ENCODE measurements around the gene TM4SF18.
"Not testable (repeated sequence)": the region's sequence is repeated elsewhere in the genome, so short reads cannot be mapped to it uniquely, and the experiment has no call there.

TM4SF18 gene

GRCh38 chr3:149333176-149333859 is at the start of gene TM4SF18:
Gene TM4SF18 (minus strand): TSS chr3:149333636. CDS start chr3:149333382, 254 bp downstream.
- no peak for DNase-seq

- no peak for DNase-seq
These were observed 49.1 kb upstream of the TM4SF18 start for GRCh38 chr3:149382518-149382917.

GRCh38 chr3:149382101-149382467 is 48.6 kb upstream of the TM4SF18 start:
- no peak for DNase-seq

- DNase-seq, result no peak
These were observed 48.0 kb upstream of the TM4SF18 start for GRCh38 chr3:149381173-149382100.

GRCh38 chr3:149380220-149380619 is 46.8 kb upstream of the TM4SF18 start:
- DNase-seq, result not testable (repeated sequence)

- DNase-seq, result no peak
These were observed 45.3 kb upstream of the TM4SF18 start for GRCh38 chr3:149378478-149379309.

GRCh38 chr3:149377408-149378364 is 44.2 kb upstream of the TM4SF18 start, which contains the start of gene TM4SF1:
Gene TM4SF1 (minus strand): TSS chr3:149377649. CDS start chr3:149377547, 102 bp downstream.
- no peak for DNase-seq

- no peak for DNase-seq
These were observed 43.4 kb upstream of the TM4SF18 start for GRCh38 chr3:149376718-149377407.

- no peak for DNase-seq
These were observed 42.2 kb upstream of the TM4SF18 start for GRCh38 chr3:149375501-149376196.

- DNase-seq, result no peak
These were observed 41.5 kb upstream of the TM4SF18 start for GRCh38 chr3:149374793-149375500.

GRCh38 chr3:149374391-149374790 is 41.0 kb upstream of the TM4SF18 start:
- DNase-seq, result no peak

GRCh38 chr3:149373235-149374125 is 40.0 kb upstream of the TM4SF18 start:
- no peak for DNase-seq

GRCh38 chr3:149371723-149372114 is 38.3 kb upstream of the TM4SF18 start:
- DNase-seq, result no peak

- DNase-seq, result no peak
These were observed 37.7 kb upstream of the TM4SF18 start for GRCh38 chr3:149371001-149371722.

GRCh38 chr3:149369991-149370866 is 36.8 kb upstream of the TM4SF18 start:
- DNase-seq, result no peak

- DNase-seq, result no peak
These were observed 35.5 kb upstream of the TM4SF18 start for GRCh38 chr3:149368674-149369497.

Data from NCI-H1694 treated with DMSO at 0.1 percent for 48 hours (cell line).